ENCODE results near the gene ABCG2.
"Not testable (repeated sequence)": the region's sequence is repeated elsewhere in the genome, so short reads cannot be mapped to it uniquely, and the experiment has no call there.

The ABCG2 gene

GRCh38 chr4:88166608-88167007, 8.2 kb upstream of the ABCG2 start:
- H3K4me3 ChIP-seq (ENCODE audit: low read length) = no peak overlapping the region
- DNase-seq (ENCODE audit: low read depth) = no peak
- no peak for TF ChIP-seq CTCF (conservative IDR thresholded peaks at IDR 0.05; ENCODE audit: low read length)

GRCh38 chr4:88163336-88163735, 4.9 kb upstream of the ABCG2 start:
- no peak overlapping the region for H3K4me3 ChIP-seq (ENCODE audit: low read length)
- DNase-seq (ENCODE audit: low read depth) = no peak
- TF ChIP-seq CTCF (conservative IDR thresholded peaks at IDR 0.05; ENCODE audit: low read length) = no peak

DNA sequence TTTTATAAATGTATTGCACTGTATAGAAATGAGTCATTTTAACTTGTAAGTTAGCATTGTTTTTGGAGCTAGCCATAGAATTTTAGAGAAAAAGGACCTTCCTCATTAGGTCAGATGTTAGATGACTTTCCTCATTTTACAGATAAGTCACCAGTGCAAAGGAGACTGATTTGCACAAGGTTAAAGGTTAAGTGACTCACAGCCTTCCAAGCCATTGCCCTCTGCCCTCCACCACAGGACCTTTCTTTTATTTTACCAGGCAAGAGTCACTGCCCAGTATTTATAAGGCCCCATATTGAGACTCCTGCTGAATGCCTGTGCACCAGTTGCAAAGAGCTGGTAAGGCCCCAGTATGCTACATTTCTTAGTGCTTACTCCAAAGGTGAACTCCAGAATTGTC, 4.2 kb upstream of the ABCG2 start:
- no peak for DNase-seq (ENCODE audit: low read depth)
- TF ChIP-seq CTCF (conservative IDR thresholded peaks at IDR 0.05; ENCODE audit: low read length) = no peak
- H3K4me3 ChIP-seq (ENCODE audit: low read length) = no peak overlapping the region

DNA sequence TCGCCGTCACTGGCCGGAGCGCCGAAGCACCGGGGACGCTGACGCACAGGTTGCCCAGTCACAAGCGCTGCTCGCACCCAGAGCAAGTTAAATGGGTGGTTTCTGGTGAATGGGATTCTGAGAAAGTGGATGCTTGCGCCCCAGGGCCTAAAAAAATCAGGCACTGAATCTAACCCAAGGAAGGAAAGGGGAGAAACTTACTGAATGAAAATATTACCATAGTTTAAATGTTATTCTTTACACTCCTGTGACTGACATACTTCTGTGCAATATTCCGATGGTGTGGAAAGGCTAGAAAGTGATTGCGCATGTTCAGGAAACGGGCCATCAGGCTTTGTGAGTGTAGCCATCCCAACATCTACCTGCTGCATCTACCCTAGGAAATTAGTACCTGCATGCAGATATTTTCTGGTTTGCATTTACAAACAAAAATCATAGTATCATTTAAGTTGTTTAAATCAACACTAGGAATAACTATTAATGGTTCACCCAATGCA, 838 bp upstream of the ABCG2 start:
- H3K4me3 ChIP-seq (ENCODE audit: low read length) = peak overlapping the region; percentile 64
- no peak for TF ChIP-seq CTCF (conservative IDR thresholded peaks at IDR 0.05; ENCODE audit: low read length)
- no peak for DNase-seq (ENCODE audit: low read depth)

GRCh38 chr4:88158038-88158488, 376 bp downstream of the ABCG2 start:
- DNase-seq (ENCODE audit: low read depth) = no peak
- H3K4me3 ChIP-seq (ENCODE audit: low read length) = peak overlapping the region; percentile 64
- TF ChIP-seq CTCF (conservative IDR thresholded peaks at IDR 0.05; ENCODE audit: low read length) = no peak

DNA sequence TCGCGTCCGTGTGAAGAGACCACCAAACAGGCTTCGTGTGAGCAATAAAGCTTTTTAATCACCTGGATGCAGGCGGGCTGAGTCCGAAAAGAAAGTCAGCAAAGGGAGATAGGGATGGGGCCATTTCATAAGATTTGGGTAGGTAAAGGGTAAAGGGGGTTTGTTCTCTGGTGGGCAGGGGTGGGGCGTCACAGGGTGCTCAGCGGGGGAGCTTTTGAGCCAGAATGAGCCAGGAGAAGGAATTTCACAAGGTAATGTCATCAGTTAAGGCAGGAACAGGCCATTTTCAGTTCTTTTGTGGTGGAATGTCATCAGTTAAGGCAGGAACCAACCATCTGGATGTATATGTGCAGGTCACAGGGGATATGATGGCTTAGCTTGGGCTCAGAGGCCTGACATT, 6.1 kb downstream of the ABCG2 start:
- DNase-seq (ENCODE audit: low read depth); H3K4me3 ChIP-seq (ENCODE audit: low read length): not testable (repeated sequence)

DNA sequence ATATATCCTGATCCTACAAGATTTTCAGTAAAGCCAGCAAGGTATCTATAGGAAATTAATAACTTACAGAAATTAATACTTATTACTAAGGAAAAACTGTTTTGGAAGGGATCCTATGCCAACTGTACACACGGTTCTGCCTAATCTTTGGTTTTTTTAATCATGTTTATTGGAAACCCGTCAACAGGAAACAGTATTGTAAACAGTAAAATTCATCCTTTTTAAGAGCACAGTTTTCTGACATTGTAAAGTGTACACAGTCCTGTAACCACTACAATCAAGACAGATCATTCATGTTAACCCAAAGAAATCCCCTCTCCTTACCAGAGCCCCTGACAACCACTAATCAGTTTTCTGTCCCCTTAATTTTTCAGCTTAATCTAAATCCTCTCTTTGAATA, 9.9 kb downstream of the ABCG2 start:
- no peak for DNase-seq (ENCODE audit: low read depth)
- TF ChIP-seq CTCF (conservative IDR thresholded peaks at IDR 0.05; ENCODE audit: low read length) = no peak
- no peak overlapping the region for H3K4me3 ChIP-seq (ENCODE audit: low read length)

DNA sequence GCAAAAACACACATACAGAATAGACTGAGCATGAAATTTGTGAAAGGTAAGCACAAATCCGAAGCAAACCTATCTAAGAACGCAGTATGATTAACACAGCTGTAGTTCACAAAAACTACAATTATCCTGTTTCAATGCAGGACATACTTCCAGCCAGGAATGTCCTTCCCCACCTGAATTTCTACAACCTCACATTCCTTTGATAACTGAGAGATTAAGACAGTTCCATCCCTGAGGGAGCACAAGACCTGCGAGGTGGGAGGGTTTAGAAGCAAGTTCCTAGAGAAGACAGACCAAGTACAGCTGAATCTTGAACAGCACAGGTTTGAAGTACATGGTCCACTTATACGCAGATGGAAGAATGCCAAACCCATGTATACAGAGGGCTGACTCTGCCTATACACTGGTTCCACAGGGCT, 10.6 kb downstream of the ABCG2 start:
- TF ChIP-seq CTCF (conservative IDR thresholded peaks at IDR 0.05; ENCODE audit: low read length) = no peak
- H3K4me3 ChIP-seq (ENCODE audit: low read length) = no peak overlapping the region
- DNase-seq (ENCODE audit: low read depth) = no peak

Data from AG10803 (cell line).